HL-60 (cell line): ENCODE measurements around the gene PSMC2.

ENCODE experiments used
- CTCF ChIP-seq: IDR thresholded peaks from one replicate; pipeline ENCODE4 v1.5.1; 2011; ENCODE audit warnings: low read length, control low read depth, inconsistent platforms; ENCODE audit not compliant: insufficient read depth
- POLR2AphosphoS5 ChIP-seq: IDR thresholded peaks from 2 replicates; pipeline ENCODE4 v1.6.1; 2012; ENCODE audit warnings: low read depth

- TF ChIP-seq CTCF (no peak), POLR2AphosphoS5 (no peak)
These were observed 44.5 kb downstream of the PSMC2 start for GRCh38 chr7:103391976-103392375.
